Endothelial cell of umbilical vein (primary cell): ENCODE data around the gene SLC16A11. TPM values are rescaled to one million over a fixed set of nuclear protein-coding genes. Genes with fewer than 3 reads are reported as not detected.

ENCODE experiments used
- BruUV-seq: library from RNA; stranded (reverse); fragments of 400-500 nt; replicated peaks from 2 replicates; lab custom pipeline; 2021; lab: Mats Ljungman, UMichigan
- CTCF ChIA-PET: fragments of 300-600, 350-600 bp; sonication (Branson Sonifier 250); formaldehyde crosslinking; loops from one replicate; lab custom pipeline; 2021; ENCODE audit warnings: antibody characterized with exemption, inconsistent platforms; lab: Charles Lee
- POLR2A ChIA-PET: fragments of 300-600, 350-600 bp; sonication (Branson Sonifier 250); formaldehyde crosslinking; loops from one replicate; lab custom pipeline; 2021; ENCODE audit warnings: antibody characterized with exemption, inconsistent platforms; lab: Charles Lee
- DNase-seq: peaks from one replicate; pipeline ENCODE4 v3.0.0-alpha.2; 2011; ENCODE audit warnings: low read depth, low spot score
- FAIRE-seq: peaks from 2 replicates; lab custom pipeline; 2011; peaks lifted over from hg19 to GRCh38; lab: Jason Lieb, UNC
- H2AFZ ChIP-seq: 2 replicates; pipeline ENCODE4 v1.6.0; 2012; ENCODE audit warnings: low read depth, low read length, control low read depth, inconsistent platforms
- H3K27ac ChIP-seq: 2 replicates; pipeline ENCODE4 v1.5.1; 2011; ENCODE audit warnings: low read depth, mild to moderate bottlenecking, control low read depth, low read length, moderate library complexity; ENCODE audit not compliant: insufficient read depth
- H3K27me3 ChIP-seq, 2 experiments: 2 replicates each; pipeline versions ENCODE4 v1.6.0 to v1.6.1; 2011; ENCODE audit warnings: low read length in 2 of 2, mixed read lengths in 1 of 2; ENCODE audit not compliant: control insufficient read depth in 2 of 2, insufficient read depth in 2 of 2
- H3K36me3 ChIP-seq, 2 experiments: 2 replicates in 1 of 2; 3 replicates in 1 of 2; pipeline ENCODE4 v1.5.1; 2011; ENCODE audit warnings: low read length in 2 of 2, mild to moderate bottlenecking in 1 of 2, moderate library complexity in 1 of 2; ENCODE audit not compliant: control insufficient read depth in 2 of 2, insufficient read depth in 2 of 2; ENCODE audit errors: extremely low read depth in 1 of 2
- H3K4me1 ChIP-seq: 3 replicates; pipeline ENCODE4 v1.5.1; 2011; ENCODE audit warnings: mild to moderate bottlenecking, low read length; ENCODE audit not compliant: control insufficient read depth, insufficient read depth; ENCODE audit errors: extremely low read depth
- H3K4me2 ChIP-seq: 2 replicates; pipeline ENCODE4 v1.6.1; 2011; ENCODE audit warnings: low read length, control low read depth, mixed read lengths; ENCODE audit not compliant: insufficient read depth
- H3K4me3 ChIP-seq, 3 experiments: fragments of 200-600 bp in 1 of 3; sonication (generic), shearing (Covaris generic) in 1 of 3; replicated peaks in 1 of 3; 2 replicates each; pipeline ENCODE4 v1.5.1; 2011 to 2016; ENCODE audit warnings: control low read depth in 3 of 3, low read length in 3 of 3, mild to moderate bottlenecking in 2 of 3, inconsistent platforms in 1 of 3, low read depth in 1 of 3, moderate library complexity in 1 of 3; ENCODE audit not compliant: insufficient read depth in 1 of 3
- H3K79me2 ChIP-seq: 2 replicates; pipeline ENCODE4 v1.6.0; 2012; ENCODE audit warnings: low read length, inconsistent platforms; ENCODE audit not compliant: control insufficient read depth, insufficient read depth
- H3K9ac ChIP-seq: replicated peaks from 2 replicates; pipeline ENCODE3; 2011; ENCODE audit warnings: low read length, control low read depth; ENCODE audit not compliant: insufficient read depth; ENCODE audit errors: extremely low read depth
- H3K9me1 ChIP-seq: replicated peaks from 3 replicates; pipeline ENCODE4 v1.6.0; 2011; ENCODE audit warnings: mild to moderate bottlenecking, low read length; ENCODE audit not compliant: control insufficient read depth, insufficient read depth; ENCODE audit errors: extremely low read depth
- H3K9me3 ChIP-seq: replicated peaks from 2 replicates; pipeline ENCODE4 v1.5.1; 2012; ENCODE audit warnings: low read length, inconsistent platforms; ENCODE audit not compliant: control insufficient read depth, insufficient read depth
- H4K20me1 ChIP-seq: replicated peaks from 2 replicates; pipeline ENCODE3; 2011; ENCODE audit warnings: mild to moderate bottlenecking, low read length; ENCODE audit not compliant: control insufficient read depth, insufficient read depth; ENCODE audit errors: extremely low read depth
- EZH2 ChIP-seq: IDR thresholded peaks from 2 replicates; pipeline ENCODE4 v1.6.1; 2012; ENCODE audit warnings: borderline replicate concordance, low read depth, mild to moderate bottlenecking, moderate library complexity, low read length, inconsistent platforms; ENCODE audit not compliant: severe bottlenecking
- FOS ChIP-seq: IDR thresholded peaks from 2 replicates; pipeline ENCODE4 v1.6.1; 2011; ENCODE audit warnings: mild to moderate bottlenecking, low read length, moderate library complexity, borderline replicate concordance; ENCODE audit not compliant: insufficient read depth
- GATA2 ChIP-seq: IDR thresholded peaks from 2 replicates; pipeline ENCODE4 v1.7.0; 2011; ENCODE audit warnings: low read depth, mild to moderate bottlenecking, moderate library complexity, mixed read lengths, low read length; ENCODE audit not compliant: insufficient read length, insufficient read depth
- JUN ChIP-seq: IDR thresholded peaks from 2 replicates; pipeline ENCODE4 v1.6.1; 2011; ENCODE audit warnings: borderline replicate concordance, low read depth; ENCODE audit not compliant: insufficient read length, insufficient read depth
- MAX ChIP-seq: IDR thresholded peaks from 2 replicates; pipeline ENCODE4 v1.6.1; 2011; ENCODE audit not compliant: insufficient read depth, insufficient read length
- MYC ChIP-seq: IDR thresholded peaks from one replicate; pipeline ENCODE4 v1.6.1; 2011; ENCODE audit warnings: mild to moderate bottlenecking, low read depth, low read length
- POLR2A ChIP-seq: IDR thresholded peaks from 2 replicates; pipeline ENCODE4 v1.6.1; 2012; ENCODE audit warnings: low read depth, mild to moderate bottlenecking, control low read depth, low read length
- POLR2AphosphoS5 ChIP-seq: IDR thresholded peaks from 2 replicates; pipeline ENCODE4 v1.6.1; 2012; ENCODE audit warnings: low read depth, mild to moderate bottlenecking, control low read depth, low read length, moderate library complexity; ENCODE audit not compliant: insufficient read depth
- dilution Hi-C: fragments of 300-500 bp; cut with MboI; formaldehyde crosslinking; loops from one replicate; pipeline ENCODE4 v1.15.0; 2019; ENCODE audit warnings: low sequenced_read_pairs; ENCODE audit not compliant: extremely low pct_ligation_motif_present
- intact Hi-C: fragments of 100-400 bp; cut with micrococcal nuclease; formaldehyde crosslinking; loops from one replicate; pipeline ENCODE4 v1.10.0; 2022
- polyA plus RNA-seq, 4 experiments: library from polyadenylated mRNA; depleted of rRNA in 3 of 4; stranded (reverse) in 3 of 4; unstranded in 1 of 4; fragments of >200 nt; gene quantifications; 2 replicates each; pipeline versions ENCODE4 v1.2.1 to v1.2.3, GENCODE V29; 2011 to 2012; ENCODE audit warnings: missing spikeins in 1 of 4
- total RNA-seq: library from RNA; stranded (reverse); gene quantifications from 2 replicates; pipeline ENCODE4 v1.2.3, GENCODE V29; 2021
- TF ChIP-seq, protein P1 (sequence below), 2 donors: IDR thresholded peaks; 1 replicate in 1 of 2; 2 replicates in 1 of 2; pipeline ENCODE4 v1.5.1; 2011; ENCODE audit warnings: low read length in 2 of 2, mild to moderate bottlenecking in 2 of 2, moderate library complexity in 2 of 2, control low read depth in 1 of 2, inconsistent platforms in 1 of 2, low read depth in 1 of 2; ENCODE audit not compliant: insufficient read depth in 1 of 2; ENCODE audit errors: extremely low read depth in 1 of 2

SLC16A11 gene
- total and polyA plus RNA-seq, 2 donors (not counting 3 experiments of a cell fraction or from before 2014, with no cell fraction given): 0.95 to 1.4 TPM

- no peaks in the 10 kb centered on the region for H3K9me1 ChIP-seq
- ChIA-PET POLR2A (no interaction called here), CTCF (no interaction called here)
- TF ChIP-seq POLR2AphosphoS5 (no peak), FOS (no peak), JUN (no peak), EZH2 (no peak)
- TF ChIP-seq, protein P1, sequence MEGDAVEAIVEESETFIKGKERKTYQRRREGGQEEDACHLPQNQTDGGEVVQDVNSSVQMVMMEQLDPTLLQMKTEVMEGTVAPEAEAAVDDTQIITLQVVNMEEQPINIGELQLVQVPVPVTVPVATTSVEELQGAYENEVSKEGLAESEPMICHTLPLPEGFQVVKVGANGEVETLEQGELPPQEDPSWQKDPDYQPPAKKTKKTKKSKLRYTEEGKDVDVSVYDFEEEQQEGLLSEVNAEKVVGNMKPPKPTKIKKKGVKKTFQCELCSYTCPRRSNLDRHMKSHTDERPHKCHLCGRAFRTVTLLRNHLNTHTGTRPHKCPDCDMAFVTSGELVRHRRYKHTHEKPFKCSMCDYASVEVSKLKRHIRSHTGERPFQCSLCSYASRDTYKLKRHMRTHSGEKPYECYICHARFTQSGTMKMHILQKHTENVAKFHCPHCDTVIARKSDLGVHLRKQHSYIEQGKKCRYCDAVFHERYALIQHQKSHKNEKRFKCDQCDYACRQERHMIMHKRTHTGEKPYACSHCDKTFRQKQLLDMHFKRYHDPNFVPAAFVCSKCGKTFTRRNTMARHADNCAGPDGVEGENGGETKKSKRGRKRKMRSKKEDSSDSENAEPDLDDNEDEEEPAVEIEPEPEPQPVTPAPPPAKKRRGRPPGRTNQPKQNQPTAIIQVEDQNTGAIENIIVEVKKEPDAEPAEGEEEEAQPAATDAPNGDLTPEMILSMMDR (IDR thresholded peaks at IDR 0.05; ENCODE audit: extremely low read depth in 1 of 2, insufficient read depth in 1 of 2, low read depth in 1 of 2, low read length in 2 of 2): no peak
- H3K79me2 ChIP-seq: no peaks in the 10 kb centered on the region
- H2AFZ ChIP-seq: no peak overlapping the region
- H3K4me1 ChIP-seq: peaks cover 4% of the 10 kb centered on the region
- no peak overlapping the region for H3K4me2 ChIP-seq
- H3K27ac ChIP-seq: no peak overlapping the region
- peaks cover 0 to 1% of the 10 kb centered on the region in 2 experiments for H3K27me3 ChIP-seq
- intact Hi-C loops (no loop called here), dilution Hi-C loops (no loop called here)
- H3K9ac ChIP-seq: no peak overlapping the region
- BruUV-seq: no TSS peak
- H3K4me3 ChIP-seq: no peak overlapping the region
- H3K36me3 ChIP-seq: no peaks in the 10 kb centered on the region
- no peaks in the 10 kb centered on the region for H3K9me3 ChIP-seq
- no peaks in the 10 kb centered on the region for H4K20me1 ChIP-seq
- FAIRE-seq (no peak), DNase-seq (no peak)
Measured at GRCh38 chr17:7067198-7067597, 23.3 kb upstream of the SLC16A11 start.

DNA sequence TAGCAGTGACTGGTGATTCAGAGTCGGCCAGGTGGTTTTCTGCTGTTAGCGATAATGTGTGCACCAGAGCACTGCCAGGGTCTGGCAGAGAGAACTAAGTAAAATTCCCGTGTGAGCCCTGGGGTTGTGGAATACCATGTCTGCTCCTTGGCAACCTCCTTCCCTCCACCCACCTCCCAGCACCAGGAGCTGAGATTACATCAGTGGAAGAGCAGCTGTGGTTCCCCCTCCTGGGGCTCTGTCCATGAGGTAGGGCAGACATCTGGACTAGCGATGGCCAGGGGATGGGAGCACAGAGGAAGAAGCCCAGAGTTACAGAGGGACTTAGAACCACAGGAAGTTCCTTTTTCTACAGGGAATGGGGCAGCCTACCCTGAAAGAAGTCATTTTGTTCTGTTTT is 20.4 kb upstream of the SLC16A11 start:
- dilution Hi-C loops: no loop called here
- Histone ChIP-seq H4K20me1 (no peaks in the 10 kb centered on the region), H3K36me3 (no peaks in the 10 kb centered on the region), H3K4me3 (no peak overlapping the region), H3K4me1 (peaks cover 19% of the 10 kb centered on the region), H2AFZ (no peak overlapping the region), H3K27me3 (no peaks in the 10 kb centered on the region), H3K27ac (no peak overlapping the region), H3K79me2 (no peaks in the 10 kb centered on the region), H3K9me3 (no peaks in the 10 kb centered on the region), H3K9me1 (no peaks in the 10 kb centered on the region), H3K4me2 (no peak overlapping the region), H3K9ac (no peak overlapping the region)
- TF ChIP-seq, protein P1 (IDR thresholded peaks at IDR 0.05; ENCODE audit: extremely low read depth in 1 of 2, insufficient read depth in 1 of 2, low read depth in 1 of 2, low read length in 2 of 2): no peak
- TF ChIP-seq GATA2 (no peak), EZH2 (no peak), POLR2A (no peak), MYC (no peak), JUN (no peak), MAX (no peak), POLR2AphosphoS5 (no peak), FOS (no peak)
- FAIRE-seq (no peak), DNase-seq (no peak)
- ChIA-PET POLR2A (no interaction called here), CTCF (interaction anchor here (1.3 to 2.0 kb wide), 3 partner anchors 12 to 232 kb away, joined by 3 to 6 read pairs (median 5); no protein-coding TSS in a partner anchor)
- no TSS peak for BruUV-seq
- intact Hi-C loops: no loop called here
